GM23338 (cell line): ENCODE measurements around the gene PCDHGB3. TPM values are rescaled to one million over a fixed set of nuclear protein-coding genes. Genes with fewer than 3 reads are reported as not detected.

Experiments used
- ATAC-seq: fragments of 200-7000 bp; cut with Tn5 transposase; 3 replicates; pipeline ENCODE4 v1.9.1; 2020
- DNase-seq: peaks from one replicate; pipeline ENCODE4 v3.0.0-alpha.2; 2015; ENCODE audit warnings: low spot score
- H2AFZ ChIP-seq: fragments of 200-600 bp; sonication (generic); 2 replicates; pipeline ENCODE4 v1.8.0; 2016; ENCODE audit warnings: antibody characterized with exemption, mild to moderate bottlenecking, moderate library complexity
- H3F3A ChIP-seq: fragments of 200-600 bp; sonication (generic); replicated peaks from 2 replicates; pipeline ENCODE4 v1.8.0; 2017; ENCODE audit warnings: antibody characterized with exemption, mixed run types, low read depth
- H3K27ac ChIP-seq: fragments of 200-600 bp; sonication (generic); 2 replicates; pipeline ENCODE4 v1.6.1; 2016; ENCODE audit warnings: low read depth
- H3K27me3 ChIP-seq: fragments of 200-600 bp; sonication (generic); 2 replicates; pipeline ENCODE4 v1.8.0; 2016; ENCODE audit warnings: mild to moderate bottlenecking, mixed run types, moderate library complexity; ENCODE audit not compliant: insufficient read depth
- H3K36me3 ChIP-seq: fragments of 200-600 bp; sonication (generic); 2 replicates; pipeline ENCODE4 v1.8.0; 2016; ENCODE audit warnings: mild to moderate bottlenecking; ENCODE audit not compliant: insufficient read depth
- H3K4me1 ChIP-seq: fragments of 200-600 bp; sonication (generic); 2 replicates; pipeline ENCODE4 v1.8.0; 2016; ENCODE audit warnings: mild to moderate bottlenecking, moderate library complexity; ENCODE audit not compliant: insufficient read depth
- H3K4me2 ChIP-seq: fragments of 200-600 bp; sonication (generic); 2 replicates; pipeline ENCODE4 v1.7.1; 2017; ENCODE audit warnings: mixed run types
- H3K4me3 ChIP-seq: fragments of 200-600 bp; sonication (generic); 2 replicates; pipeline ENCODE4 v1.6.1; 2016; ENCODE audit warnings: mixed run types
- H3K79me2 ChIP-seq: fragments of 200-600 bp; sonication (generic); replicated peaks from 2 replicates; pipeline ENCODE4 v1.8.0; 2017; ENCODE audit warnings: mild to moderate bottlenecking; ENCODE audit not compliant: insufficient read depth
- H3K9me2 ChIP-seq: fragments of 200-600 bp; sonication (generic); 2 replicates; pipeline ENCODE4 v1.8.0; 2017; ENCODE audit not compliant: insufficient read depth
- H4K20me1 ChIP-seq: fragments of 200-600 bp; sonication (generic); replicated peaks from 2 replicates; pipeline ENCODE4 v1.8.0; 2017; ENCODE audit warnings: mild to moderate bottlenecking; ENCODE audit not compliant: insufficient read depth
- H3K27ac Mint-ChIP-seq: 2 replicates; pipeline ENCODE4 v1.8.0; 2020; ENCODE audit warnings: inconsistent platforms, mild to moderate bottlenecking, moderate library complexity, mixed read lengths
- H3K27me3 Mint-ChIP-seq: 3 replicates; pipeline ENCODE4 v1.8.0; 2022; ENCODE audit warnings: low read depth, mild to moderate bottlenecking, moderate library complexity, mixed read lengths, inconsistent platforms; ENCODE audit not compliant: insufficient read depth, poor library complexity
- H3K36me3 Mint-ChIP-seq: 3 replicates; pipeline ENCODE4 v1.8.0; 2021; ENCODE audit warnings: low read depth, mild to moderate bottlenecking, inconsistent platforms, moderate library complexity, mixed read lengths
- H3K4me1 Mint-ChIP-seq: 3 replicates; pipeline ENCODE4 v1.8.0; 2020; ENCODE audit warnings: mild to moderate bottlenecking, inconsistent platforms, mixed read lengths
- H3K4me3 Mint-ChIP-seq: 3 replicates; pipeline ENCODE4 v1.8.0; 2021; ENCODE audit warnings: moderate library complexity, mild to moderate bottlenecking, inconsistent platforms, mixed read lengths
- H3K9me3 Mint-ChIP-seq: 3 replicates; pipeline ENCODE4 v1.8.0; 2020; ENCODE audit warnings: moderate library complexity, mild to moderate bottlenecking, inconsistent platforms, mixed read lengths
- CREB1 ChIP-seq: fragments of 250-450 bp; sonication (Bioruptor Pico); IDR thresholded peaks from 2 replicates; pipeline ENCODE4 v1.5.0; 2020; ENCODE audit warnings: low read depth, mild to moderate bottlenecking, moderate library complexity
- EZH2 ChIP-seq: fragments of 200-600 bp; sonication (generic); IDR thresholded peaks from one replicate; pipeline ENCODE4 v1.8.0; 2017; ENCODE audit warnings: antibody characterized with exemption, mild to moderate bottlenecking, low read depth; ENCODE audit not compliant: unreplicated experiment
- EZH2phosphoT487 ChIP-seq: fragments of 200-600 bp; sonication (generic); IDR thresholded peaks from one replicate; pipeline ENCODE4 v1.8.1; 2018; ENCODE audit warnings: antibody characterized with exemption; ENCODE audit not compliant: unreplicated experiment
- JUNB ChIP-seq: IDR thresholded peaks from one replicate; pipeline ENCODE4 v1.6.1; 2016; ENCODE audit warnings: antibody characterized with exemption; ENCODE audit not compliant: unreplicated experiment
- NANOG ChIP-seq: IDR thresholded peaks from 2 replicates; pipeline ENCODE4 v1.6.1; 2016; ENCODE audit warnings: antibody characterized with exemption, borderline replicate concordance
- POLR2AphosphoS5 ChIP-seq: IDR thresholded peaks from 2 replicates; pipeline ENCODE4 v1.6.1; 2016; ENCODE audit warnings: antibody characterized with exemption, low read depth
- STAT1 ChIP-seq: IDR thresholded peaks from one replicate; pipeline ENCODE4 v1.6.1; 2016; ENCODE audit warnings: antibody characterized with exemption; ENCODE audit not compliant: unreplicated experiment
- ZNF114 ChIP-seq: fragments of 250-450 bp; sonication (Bioruptor Pico); IDR thresholded peaks from 2 replicates; pipeline ENCODE4 v1.5.0; 2020; ENCODE audit warnings: mild to moderate bottlenecking, moderate library complexity
- ZNF331 ChIP-seq: fragments of 250-450 bp; sonication (Bioruptor Pico); IDR thresholded peaks from 2 replicates; pipeline ENCODE4 v1.5.0; 2020; ENCODE audit warnings: low read depth, mild to moderate bottlenecking, moderate library complexity
- polyA plus RNA-seq: library from polyadenylated mRNA; unstranded; fragments of >200 nt; fragmentation: Nextera tagmentation; extraction: Ambion mirVana; gene quantifications from 2 replicates; pipeline ENCODE4 v1.2.1, GENCODE V29; 2016
- total RNA-seq: library from RNA; depleted of rRNA; stranded (reverse); fragments of >200 nt; shearing (Covaris generic); gene quantifications from 2 replicates; pipeline ENCODE4 v1.2.3, GENCODE V29; 2014
- TF ChIP-seq, protein P1 (sequence below), 2 experiments: fragments of 200-600 bp in 1 of 2; sonication (generic) in 1 of 2; conservative IDR thresholded peaks; 2 replicates each; pipeline versions ENCODE4 v1.5.1 to v1.6.1; 2016 to 2017; ENCODE audit warnings: antibody characterized with exemption in 2 of 2, low read depth in 2 of 2, mild to moderate bottlenecking in 2 of 2, moderate library complexity in 1 of 2
- TF ChIP-seq, protein P2 (sequence below): IDR thresholded peaks from one replicate; pipeline ENCODE4 v1.6.1; 2018; ENCODE audit warnings: antibody characterized with exemption; ENCODE audit not compliant: unreplicated experiment
- TF ChIP-seq, protein P3 (sequence below): IDR thresholded peaks from 2 replicates; pipeline ENCODE4 v1.6.1; 2016; ENCODE audit warnings: antibody characterized with exemption
- TF ChIP-seq, protein P4 (sequence below): fragments of 250-450 bp; sonication (Bioruptor Pico); IDR thresholded peaks from 2 replicates; pipeline ENCODE4 v1.5.0; 2020; ENCODE audit warnings: mild to moderate bottlenecking, moderate library complexity

Gene PCDHGB3
- total and polyA plus RNA-seq, 2 experiments from 2014 or later: 0.24 to 5.8 TPM

DNA sequence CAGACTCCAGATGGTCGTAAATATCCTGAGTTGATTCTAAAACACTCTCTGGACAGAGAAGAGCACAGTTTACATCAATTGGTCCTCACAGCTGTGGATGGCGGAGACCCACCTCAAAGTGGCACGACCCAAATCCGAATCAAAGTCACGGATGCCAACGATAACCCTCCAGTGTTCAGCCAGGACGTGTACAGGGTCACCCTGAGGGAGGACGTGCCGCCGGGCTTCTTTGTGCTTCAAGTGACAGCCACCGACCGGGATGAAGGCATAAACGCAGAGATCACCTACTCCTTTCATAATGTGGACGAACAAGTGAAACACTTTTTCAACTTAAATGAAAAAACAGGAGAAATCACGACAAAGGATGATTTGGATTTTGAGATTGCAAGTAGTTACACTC lies 9.4 kb upstream of the PCDHGB3 start:
- no peaks in the 10 kb centered on the region for H3K9me2 ChIP-seq
- H3K9me3 Mint-ChIP-seq: peaks cover 73% of the 10 kb centered on the region

More for the DNA sequence above, 9.4 kb upstream of the PCDHGB3 start:
- Mint-ChIP-seq H3K4me1 (peaks cover 14% of the 10 kb centered on the region), H3K27ac (no peak overlapping the region), H3K27me3 (peaks cover 13% of the 10 kb centered on the region), H3K4me3 (no peak overlapping the region), H3K36me3 (peaks cover 73% of the 10 kb centered on the region)
- Histone ChIP-seq H3K27ac (no peak overlapping the region), H4K20me1 (no peaks in the 10 kb centered on the region), H3K4me2 (no peak overlapping the region), H3K79me2 (no peaks in the 10 kb centered on the region), H3F3A (0 out of 2 replicates have a peak, but pooled peaks cover 3% of the 10 kb centered on the region), H2AFZ (no peak overlapping the region), H3K4me3 (no peak overlapping the region), H3K36me3 (peaks cover 4% of the 10 kb centered on the region; the same call in 1 of the 2 replicates), H3K27me3 (no peaks in the 10 kb centered on the region), H3K4me1 (peaks cover 17% of the 10 kb centered on the region; the same call in 1 of the 2 replicates)
- ATAC-seq: no peak
- no peak for TF ChIP-seq ZNF114
- TF ChIP-seq, protein P1, sequence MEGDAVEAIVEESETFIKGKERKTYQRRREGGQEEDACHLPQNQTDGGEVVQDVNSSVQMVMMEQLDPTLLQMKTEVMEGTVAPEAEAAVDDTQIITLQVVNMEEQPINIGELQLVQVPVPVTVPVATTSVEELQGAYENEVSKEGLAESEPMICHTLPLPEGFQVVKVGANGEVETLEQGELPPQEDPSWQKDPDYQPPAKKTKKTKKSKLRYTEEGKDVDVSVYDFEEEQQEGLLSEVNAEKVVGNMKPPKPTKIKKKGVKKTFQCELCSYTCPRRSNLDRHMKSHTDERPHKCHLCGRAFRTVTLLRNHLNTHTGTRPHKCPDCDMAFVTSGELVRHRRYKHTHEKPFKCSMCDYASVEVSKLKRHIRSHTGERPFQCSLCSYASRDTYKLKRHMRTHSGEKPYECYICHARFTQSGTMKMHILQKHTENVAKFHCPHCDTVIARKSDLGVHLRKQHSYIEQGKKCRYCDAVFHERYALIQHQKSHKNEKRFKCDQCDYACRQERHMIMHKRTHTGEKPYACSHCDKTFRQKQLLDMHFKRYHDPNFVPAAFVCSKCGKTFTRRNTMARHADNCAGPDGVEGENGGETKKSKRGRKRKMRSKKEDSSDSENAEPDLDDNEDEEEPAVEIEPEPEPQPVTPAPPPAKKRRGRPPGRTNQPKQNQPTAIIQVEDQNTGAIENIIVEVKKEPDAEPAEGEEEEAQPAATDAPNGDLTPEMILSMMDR (conservative IDR thresholded peaks at IDR 0.05; ENCODE audit: low read depth in 2 of 2): no peak
- TF ChIP-seq JUNB: no peak
- TF ChIP-seq, protein P2, sequence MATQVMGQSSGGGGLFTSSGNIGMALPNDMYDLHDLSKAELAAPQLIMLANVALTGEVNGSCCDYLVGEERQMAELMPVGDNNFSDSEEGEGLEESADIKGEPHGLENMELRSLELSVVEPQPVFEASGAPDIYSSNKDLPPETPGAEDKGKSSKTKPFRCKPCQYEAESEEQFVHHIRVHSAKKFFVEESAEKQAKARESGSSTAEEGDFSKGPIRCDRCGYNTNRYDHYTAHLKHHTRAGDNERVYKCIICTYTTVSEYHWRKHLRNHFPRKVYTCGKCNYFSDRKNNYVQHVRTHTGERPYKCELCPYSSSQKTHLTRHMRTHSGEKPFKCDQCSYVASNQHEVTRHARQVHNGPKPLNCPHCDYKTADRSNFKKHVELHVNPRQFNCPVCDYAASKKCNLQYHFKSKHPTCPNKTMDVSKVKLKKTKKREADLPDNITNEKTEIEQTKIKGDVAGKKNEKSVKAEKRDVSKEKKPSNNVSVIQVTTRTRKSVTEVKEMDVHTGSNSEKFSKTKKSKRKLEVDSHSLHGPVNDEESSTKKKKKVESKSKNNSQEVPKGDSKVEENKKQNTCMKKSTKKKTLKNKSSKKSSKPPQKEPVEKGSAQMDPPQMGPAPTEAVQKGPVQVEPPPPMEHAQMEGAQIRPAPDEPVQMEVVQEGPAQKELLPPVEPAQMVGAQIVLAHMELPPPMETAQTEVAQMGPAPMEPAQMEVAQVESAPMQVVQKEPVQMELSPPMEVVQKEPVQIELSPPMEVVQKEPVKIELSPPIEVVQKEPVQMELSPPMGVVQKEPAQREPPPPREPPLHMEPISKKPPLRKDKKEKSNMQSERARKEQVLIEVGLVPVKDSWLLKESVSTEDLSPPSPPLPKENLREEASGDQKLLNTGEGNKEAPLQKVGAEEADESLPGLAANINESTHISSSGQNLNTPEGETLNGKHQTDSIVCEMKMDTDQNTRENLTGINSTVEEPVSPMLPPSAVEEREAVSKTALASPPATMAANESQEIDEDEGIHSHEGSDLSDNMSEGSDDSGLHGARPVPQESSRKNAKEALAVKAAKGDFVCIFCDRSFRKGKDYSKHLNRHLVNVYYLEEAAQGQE: no peak
- TF ChIP-seq EZH2phosphoT487: no peak
- no peak for TF ChIP-seq CREB1 (CRISPR knock-in tag)
- no peak for TF ChIP-seq STAT1
- TF ChIP-seq, protein P3, sequence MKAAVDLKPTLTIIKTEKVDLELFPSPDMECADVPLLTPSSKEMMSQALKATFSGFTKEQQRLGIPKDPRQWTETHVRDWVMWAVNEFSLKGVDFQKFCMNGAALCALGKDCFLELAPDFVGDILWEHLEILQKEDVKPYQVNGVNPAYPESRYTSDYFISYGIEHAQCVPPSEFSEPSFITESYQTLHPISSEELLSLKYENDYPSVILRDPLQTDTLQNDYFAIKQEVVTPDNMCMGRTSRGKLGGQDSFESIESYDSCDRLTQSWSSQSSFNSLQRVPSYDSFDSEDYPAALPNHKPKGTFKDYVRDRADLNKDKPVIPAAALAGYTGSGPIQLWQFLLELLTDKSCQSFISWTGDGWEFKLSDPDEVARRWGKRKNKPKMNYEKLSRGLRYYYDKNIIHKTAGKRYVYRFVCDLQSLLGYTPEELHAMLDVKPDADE: no peak
- TF ChIP-seq EZH2: no peak
- TF ChIP-seq, protein P4, sequence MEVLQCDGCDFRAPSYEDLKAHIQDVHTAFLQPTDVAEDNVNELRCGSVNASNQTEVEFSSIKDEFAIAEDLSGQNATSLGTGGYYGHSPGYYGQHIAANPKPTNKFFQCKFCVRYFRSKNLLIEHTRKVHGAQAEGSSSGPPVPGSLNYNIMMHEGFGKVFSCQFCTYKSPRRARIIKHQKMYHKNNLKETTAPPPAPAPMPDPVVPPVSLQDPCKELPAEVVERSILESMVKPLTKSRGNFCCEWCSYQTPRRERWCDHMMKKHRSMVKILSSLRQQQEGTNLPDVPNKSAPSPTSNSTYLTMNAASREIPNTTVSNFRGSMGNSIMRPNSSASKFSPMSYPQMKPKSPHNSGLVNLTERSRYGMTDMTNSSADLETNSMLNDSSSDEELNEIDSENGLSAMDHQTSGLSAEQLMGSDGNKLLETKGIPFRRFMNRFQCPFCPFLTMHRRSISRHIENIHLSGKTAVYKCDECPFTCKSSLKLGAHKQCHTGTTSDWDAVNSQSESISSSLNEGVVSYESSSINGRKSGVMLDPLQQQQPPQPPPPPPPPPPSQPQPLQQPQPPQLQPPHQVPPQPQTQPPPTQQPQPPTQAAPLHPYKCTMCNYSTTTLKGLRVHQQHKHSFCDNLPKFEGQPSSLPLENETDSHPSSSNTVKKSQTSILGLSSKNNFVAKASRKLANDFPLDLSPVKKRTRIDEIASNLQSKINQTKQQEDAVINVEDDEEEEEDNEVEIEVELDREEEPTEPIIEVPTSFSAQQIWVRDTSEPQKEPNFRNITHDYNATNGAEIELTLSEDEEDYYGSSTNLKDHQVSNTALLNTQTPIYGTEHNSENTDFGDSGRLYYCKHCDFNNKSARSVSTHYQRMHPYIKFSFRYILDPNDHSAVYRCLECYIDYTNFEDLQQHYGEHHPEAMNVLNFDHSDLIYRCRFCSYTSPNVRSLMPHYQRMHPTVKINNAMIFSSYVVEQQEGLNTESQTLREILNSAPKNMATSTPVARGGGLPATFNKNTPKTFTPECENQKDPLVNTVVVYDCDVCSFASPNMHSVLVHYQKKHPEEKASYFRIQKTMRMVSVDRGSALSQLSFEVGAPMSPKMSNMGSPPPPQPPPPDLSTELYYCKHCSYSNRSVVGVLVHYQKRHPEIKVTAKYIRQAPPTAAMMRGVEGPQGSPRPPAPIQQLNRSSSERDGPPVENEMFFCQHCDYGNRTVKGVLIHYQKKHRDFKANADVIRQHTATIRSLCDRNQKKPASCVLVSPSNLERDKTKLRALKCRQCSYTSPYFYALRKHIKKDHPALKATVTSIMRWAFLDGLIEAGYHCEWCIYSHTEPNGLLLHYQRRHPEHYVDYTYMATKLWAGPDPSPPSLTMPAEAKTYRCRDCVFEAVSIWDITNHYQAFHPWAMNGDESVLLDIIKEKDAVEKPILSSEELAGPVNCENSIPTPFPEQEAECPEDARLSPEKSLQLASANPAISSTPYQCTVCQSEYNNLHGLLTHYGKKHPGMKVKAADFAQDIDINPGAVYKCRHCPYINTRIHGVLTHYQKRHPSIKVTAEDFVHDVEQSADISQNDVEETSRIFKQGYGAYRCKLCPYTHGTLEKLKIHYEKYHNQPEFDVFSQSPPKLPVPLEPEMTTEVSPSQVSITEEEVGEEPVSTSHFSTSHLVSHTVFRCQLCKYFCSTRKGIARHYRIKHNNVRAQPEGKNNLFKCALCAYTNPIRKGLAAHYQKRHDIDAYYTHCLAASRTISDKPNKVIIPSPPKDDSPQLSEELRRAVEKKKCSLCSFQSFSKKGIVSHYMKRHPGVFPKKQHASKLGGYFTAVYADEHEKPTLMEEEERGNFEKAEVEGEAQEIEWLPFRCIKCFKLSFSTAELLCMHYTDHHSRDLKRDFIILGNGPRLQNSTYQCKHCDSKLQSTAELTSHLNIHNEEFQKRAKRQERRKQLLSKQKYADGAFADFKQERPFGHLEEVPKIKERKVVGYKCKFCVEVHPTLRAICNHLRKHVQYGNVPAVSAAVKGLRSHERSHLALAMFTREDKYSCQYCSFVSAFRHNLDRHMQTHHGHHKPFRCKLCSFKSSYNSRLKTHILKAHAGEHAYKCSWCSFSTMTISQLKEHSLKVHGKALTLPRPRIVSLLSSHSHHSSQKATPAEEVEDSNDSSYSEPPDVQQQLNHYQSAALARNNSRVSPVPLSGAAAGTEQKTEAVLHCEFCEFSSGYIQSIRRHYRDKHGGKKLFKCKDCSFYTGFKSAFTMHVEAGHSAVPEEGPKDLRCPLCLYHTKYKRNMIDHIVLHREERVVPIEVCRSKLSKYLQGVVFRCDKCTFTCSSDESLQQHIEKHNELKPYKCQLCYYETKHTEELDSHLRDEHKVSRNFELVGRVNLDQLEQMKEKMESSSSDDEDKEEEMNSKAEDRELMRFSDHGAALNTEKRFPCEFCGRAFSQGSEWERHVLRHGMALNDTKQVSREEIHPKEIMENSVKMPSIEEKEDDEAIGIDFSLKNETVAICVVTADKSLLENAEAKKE: no peak
- no peak for TF ChIP-seq ZNF331 (CRISPR knock-in tag)
- no peak for TF ChIP-seq POLR2AphosphoS5
- no peak for TF ChIP-seq NANOG
- no peak for DNase-seq
